Measurements from ENCODE around the gene CRELD2.

The CRELD2 gene

GRCh38 chr22:49923445-49923844 lies 5.0 kb downstream of the CRELD2 start:
- Histone ChIP-seq H3K27ac (ENCODE audit: low read depth, low read length) (no peak overlapping the region), H3K4me1 (ENCODE audit: control insufficient read depth, insufficient read depth, low read length, unreplicated experiment) (peaks cover 6% of the 10 kb centered on the region), H3K79me2 (ENCODE audit: control insufficient read depth, insufficient read depth, low read length, unreplicated experiment) (no peaks in the 10 kb centered on the region), H3K4me3 (ENCODE audit: low read depth, low read length) (no peak overlapping the region), H2AFZ (ENCODE audit: low read length, unreplicated experiment) (no peak overlapping the region), H3K36me3 (ENCODE audit: insufficient read depth, low read length) (no peaks in the 10 kb centered on the region), H3K27me3 (ENCODE audit: insufficient read depth, low read length) (no peaks in the 10 kb centered on the region)

GRCh38 chr22:49924113-49924833 lies 5.8 kb downstream of the CRELD2 start:
- Histone ChIP-seq H3K36me3 (ENCODE audit: insufficient read depth, low read length) (no peaks in the 10 kb centered on the region), H3K79me2 (ENCODE audit: control insufficient read depth, insufficient read depth, low read length, unreplicated experiment) (no peaks in the 10 kb centered on the region), H3K27me3 (ENCODE audit: insufficient read depth, low read length) (no peaks in the 10 kb centered on the region), H3K4me1 (ENCODE audit: control insufficient read depth, insufficient read depth, low read length, unreplicated experiment) (peaks cover 5% of the 10 kb centered on the region), H3K4me3 (ENCODE audit: low read depth, low read length) (no peak overlapping the region), H2AFZ (ENCODE audit: low read length, unreplicated experiment) (no peak overlapping the region), H3K27ac (ENCODE audit: low read depth, low read length) (no peak overlapping the region)

GRCh38 chr22:49925525-49926128 lies 7.2 kb downstream of the CRELD2 start:
- Histone ChIP-seq H3K27ac (ENCODE audit: low read depth, low read length) (no peak overlapping the region), H3K36me3 (ENCODE audit: insufficient read depth, low read length) (no peaks in the 10 kb centered on the region), H3K27me3 (ENCODE audit: insufficient read depth, low read length) (no peaks in the 10 kb centered on the region), H3K4me1 (ENCODE audit: control insufficient read depth, insufficient read depth, low read length, unreplicated experiment) (no peaks in the 10 kb centered on the region), H3K4me3 (ENCODE audit: low read depth, low read length) (no peak overlapping the region), H3K79me2 (ENCODE audit: control insufficient read depth, insufficient read depth, low read length, unreplicated experiment) (no peaks in the 10 kb centered on the region), H2AFZ (ENCODE audit: low read length, unreplicated experiment) (no peak overlapping the region)

- H3K79me2 ChIP-seq (ENCODE audit: control insufficient read depth, insufficient read depth, low read length, unreplicated experiment), result no peaks in the 10 kb centered on the region
- H3K4me1 ChIP-seq (ENCODE audit: control insufficient read depth, insufficient read depth, low read length, unreplicated experiment), result peaks cover 4% of the 10 kb centered on the region
- H3K27me3 ChIP-seq (ENCODE audit: insufficient read depth, low read length), result no peaks in the 10 kb centered on the region
- no peak overlapping the region for H2AFZ ChIP-seq (ENCODE audit: low read length, unreplicated experiment)
- H3K36me3 ChIP-seq (ENCODE audit: insufficient read depth, low read length), result no peaks in the 10 kb centered on the region
- H3K27ac ChIP-seq (ENCODE audit: low read depth, low read length), result no peak overlapping the region
- H3K4me3 ChIP-seq (ENCODE audit: low read depth, low read length), result no peak overlapping the region
These were observed 8.5 kb downstream of the CRELD2 start for GRCh38 chr22:49926916-49927315.

GRCh38 chr22:49927483-49928184 lies 9.2 kb downstream of the CRELD2 start:
- Histone ChIP-seq H2AFZ (ENCODE audit: low read length, unreplicated experiment) (no peak overlapping the region), H3K79me2 (ENCODE audit: control insufficient read depth, insufficient read depth, low read length, unreplicated experiment) (no peaks in the 10 kb centered on the region), H3K36me3 (ENCODE audit: insufficient read depth, low read length) (no peaks in the 10 kb centered on the region), H3K4me3 (ENCODE audit: low read depth, low read length) (no peak overlapping the region), H3K4me1 (ENCODE audit: control insufficient read depth, insufficient read depth, low read length, unreplicated experiment) (peaks cover 4% of the 10 kb centered on the region), H3K27ac (ENCODE audit: low read depth, low read length) (no peak overlapping the region), H3K27me3 (ENCODE audit: insufficient read depth, low read length) (no peaks in the 10 kb centered on the region)

- H3K79me2 ChIP-seq (ENCODE audit: control insufficient read depth, insufficient read depth, low read length, unreplicated experiment), result no peaks in the 10 kb centered on the region
- H3K27ac ChIP-seq (ENCODE audit: low read depth, low read length), result no peak overlapping the region
- no peaks in the 10 kb centered on the region for H3K27me3 ChIP-seq (ENCODE audit: insufficient read depth, low read length)
- H2AFZ ChIP-seq (ENCODE audit: low read length, unreplicated experiment), result no peak overlapping the region
- no peaks in the 10 kb centered on the region for H3K36me3 ChIP-seq (ENCODE audit: insufficient read depth, low read length)
- H3K4me1 ChIP-seq (ENCODE audit: control insufficient read depth, insufficient read depth, low read length, unreplicated experiment), result peaks cover 4% of the 10 kb centered on the region
- no peak overlapping the region for H3K4me3 ChIP-seq (ENCODE audit: low read depth, low read length)
These were observed 9.7 kb downstream of the CRELD2 start for GRCh38 chr22:49928185-49928495.

- Histone ChIP-seq H3K4me3 (ENCODE audit: low read depth, low read length) (no peak overlapping the region), H2AFZ (ENCODE audit: low read length, unreplicated experiment) (no peak overlapping the region), H3K4me1 (ENCODE audit: control insufficient read depth, insufficient read depth, low read length, unreplicated experiment) (peaks cover 6% of the 10 kb centered on the region), H3K27ac (ENCODE audit: low read depth, low read length) (no peak overlapping the region), H3K27me3 (ENCODE audit: insufficient read depth, low read length) (no peaks in the 10 kb centered on the region), H3K79me2 (ENCODE audit: control insufficient read depth, insufficient read depth, low read length, unreplicated experiment) (no peaks in the 10 kb centered on the region), H3K36me3 (ENCODE audit: insufficient read depth, low read length) (no peaks in the 10 kb centered on the region)
These were observed 10.2 kb downstream of the CRELD2 start for GRCh38 chr22:49928555-49929210.

GRCh38 chr22:49929211-49929979 lies 11.0 kb downstream of the CRELD2 start:
- H3K79me2 ChIP-seq (ENCODE audit: control insufficient read depth, insufficient read depth, low read length, unreplicated experiment), result no peaks in the 10 kb centered on the region
- no peak overlapping the region for H3K27ac ChIP-seq (ENCODE audit: low read depth, low read length)
- no peaks in the 10 kb centered on the region for H3K36me3 ChIP-seq (ENCODE audit: insufficient read depth, low read length)
- H3K27me3 ChIP-seq (ENCODE audit: insufficient read depth, low read length), result no peaks in the 10 kb centered on the region
- peaks cover 13% of the 10 kb centered on the region for H3K4me1 ChIP-seq (ENCODE audit: control insufficient read depth, insufficient read depth, low read length, unreplicated experiment)
- H3K4me3 ChIP-seq (ENCODE audit: low read depth, low read length), result no peak overlapping the region
- H2AFZ ChIP-seq (ENCODE audit: low read length, unreplicated experiment), result no peak overlapping the region

- Histone ChIP-seq H2AFZ (ENCODE audit: low read length, unreplicated experiment) (no peak overlapping the region), H3K4me3 (ENCODE audit: low read depth, low read length) (no peak overlapping the region), H3K27me3 (ENCODE audit: insufficient read depth, low read length) (no peaks in the 10 kb centered on the region), H3K36me3 (ENCODE audit: insufficient read depth, low read length) (no peaks in the 10 kb centered on the region), H3K27ac (ENCODE audit: low read depth, low read length) (no peak overlapping the region), H3K4me1 (ENCODE audit: control insufficient read depth, insufficient read depth, low read length, unreplicated experiment) (peaks cover 17% of the 10 kb centered on the region), H3K79me2 (ENCODE audit: control insufficient read depth, insufficient read depth, low read length, unreplicated experiment) (no peaks in the 10 kb centered on the region)
These were observed 11.7 kb downstream of the CRELD2 start for GRCh38 chr22:49929994-49930575.
